NCI-H69 (cell line): ENCODE data around the gene ASB10.

Experiments
- DNase-seq: peaks from one replicate; lab custom pipeline; 2025; lab: John Stamatoyannopoulos, UW

ASB10 gene

DNA sequence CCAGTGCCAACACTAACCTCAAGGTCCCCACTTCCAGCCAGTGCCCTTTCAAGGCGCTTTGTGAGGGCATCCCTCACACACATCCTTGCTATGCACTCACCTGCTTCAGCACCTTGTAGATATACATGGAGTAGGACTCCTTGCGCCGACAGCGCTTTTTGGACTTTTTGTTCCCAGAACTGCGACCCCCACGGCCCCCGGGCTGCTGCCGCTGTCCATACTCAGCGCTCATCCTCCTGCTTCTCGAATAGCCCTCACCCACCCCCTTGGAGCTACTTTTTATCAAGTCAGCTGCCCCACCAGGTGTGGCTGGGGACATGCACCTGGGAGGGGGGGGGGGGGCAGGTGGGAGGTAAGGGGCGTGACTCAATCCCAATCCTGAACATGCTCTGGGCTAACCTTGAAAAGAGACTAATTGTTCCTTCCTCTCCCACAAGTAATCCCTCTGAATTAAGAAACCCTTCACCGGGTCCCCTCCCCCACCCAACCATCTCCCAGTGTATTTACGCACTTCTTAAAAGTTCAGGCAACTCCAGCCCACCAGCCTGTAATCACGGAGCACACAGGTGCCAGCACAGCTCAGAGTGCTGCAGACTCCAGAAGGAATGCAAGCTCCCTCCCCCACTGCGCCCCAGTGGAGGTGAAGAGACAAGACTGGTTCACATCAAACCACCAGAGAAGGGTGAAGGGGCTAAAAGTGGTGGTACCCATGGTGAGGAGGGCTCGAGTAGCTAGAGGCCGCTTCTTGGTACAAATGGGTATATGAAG, 23.2 kb upstream of the ASB10 start, which contains the start of gene H2BK1:
Gene H2BK1, minus strand, starts transcription at position 402 of the 768 bp plus-strand sequence. Its CDS starts 170 bp downstream, at position 232.
- DNase-seq = no peak

DNA sequence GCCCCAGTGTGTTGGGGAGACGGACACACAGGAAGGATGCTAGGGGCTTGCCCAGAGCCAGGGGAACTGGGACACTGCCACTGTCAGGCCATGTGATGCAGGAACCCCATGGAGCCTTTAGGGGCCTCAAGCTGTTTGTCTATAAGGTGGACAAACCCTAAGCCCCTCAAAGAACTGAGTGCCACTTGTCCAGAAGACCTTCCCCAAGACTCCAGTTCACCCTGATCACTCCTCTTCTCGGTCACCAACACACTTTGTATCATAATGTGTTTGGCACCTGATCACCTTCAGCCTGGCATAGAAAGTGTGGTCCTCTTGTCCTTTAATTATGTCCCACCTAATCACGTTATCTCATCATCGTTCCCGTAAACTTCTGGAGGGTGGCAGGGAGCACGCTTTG, 22.5 kb upstream of the ASB10 start:
- DNase-seq = no peak

DNA sequence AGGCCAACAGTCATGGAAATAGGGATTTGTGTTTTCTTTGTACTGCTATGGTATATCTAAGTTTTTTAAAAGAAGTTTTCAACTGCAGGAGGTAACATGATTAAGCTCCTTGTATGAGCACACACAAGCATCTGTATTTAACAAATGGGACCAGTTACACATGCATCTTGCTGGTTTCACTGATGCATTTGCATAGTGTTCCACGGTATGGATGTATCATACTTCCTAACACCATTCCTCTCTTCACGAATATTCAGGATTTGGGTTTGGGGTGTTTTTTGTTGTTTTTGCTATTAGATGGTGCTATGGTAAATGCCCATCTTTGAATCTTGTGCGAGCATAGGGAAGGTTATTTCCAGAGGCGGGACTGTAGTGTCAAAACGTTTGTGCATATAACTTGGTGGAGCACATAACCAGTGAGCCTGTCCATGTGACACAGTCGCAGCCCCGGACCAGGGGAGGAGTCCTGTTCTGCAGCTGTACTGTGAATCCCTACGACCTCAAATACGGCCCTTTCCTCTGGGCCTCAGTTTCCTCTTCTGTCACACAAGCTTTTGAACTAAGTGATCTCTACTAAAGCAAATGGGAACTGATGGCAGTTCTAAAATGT, 21.3 kb upstream of the ASB10 start:
- DNase-seq = no peak

DNA sequence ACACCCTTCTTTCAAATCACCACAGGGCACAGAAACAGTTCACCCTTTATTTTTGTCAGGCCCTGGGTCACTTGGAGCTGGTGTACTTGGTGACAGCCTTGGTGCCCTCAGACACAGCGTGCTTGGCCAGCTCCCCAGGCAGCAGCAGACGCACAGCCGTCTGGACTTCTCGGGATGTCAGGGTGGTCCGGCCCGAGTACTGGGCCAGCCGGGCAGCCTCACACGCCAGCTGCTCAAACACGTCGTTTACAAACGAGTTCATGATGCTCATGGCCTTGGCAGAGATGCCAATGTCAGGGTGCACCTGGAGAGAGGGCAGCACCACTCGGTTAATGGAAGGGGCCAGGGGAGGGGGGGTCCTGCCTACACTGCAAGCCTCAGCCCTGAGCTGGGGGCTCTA, 20.8 kb upstream of the ASB10 start:
- no peak for DNase-seq

DNA sequence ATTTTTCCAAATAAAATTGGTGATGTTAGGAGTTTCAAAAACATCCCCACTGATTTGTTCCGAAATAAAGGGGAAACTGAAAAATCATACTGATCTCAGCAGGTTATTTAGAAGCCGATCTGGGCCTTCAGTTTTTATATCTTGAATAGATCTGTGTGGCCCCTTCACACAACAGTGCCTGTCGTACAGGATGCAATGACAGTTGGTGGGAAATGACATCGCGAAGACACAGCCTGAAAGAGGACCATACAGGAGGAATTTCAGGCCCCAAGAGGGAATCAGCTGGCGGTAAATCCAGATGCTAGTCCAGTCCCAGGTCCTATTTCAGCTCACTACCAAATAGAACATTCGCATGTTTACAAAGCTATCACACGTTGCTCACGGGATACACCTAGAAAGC, 20.3 kb upstream of the ASB10 start:
- no peak for DNase-seq

DNA sequence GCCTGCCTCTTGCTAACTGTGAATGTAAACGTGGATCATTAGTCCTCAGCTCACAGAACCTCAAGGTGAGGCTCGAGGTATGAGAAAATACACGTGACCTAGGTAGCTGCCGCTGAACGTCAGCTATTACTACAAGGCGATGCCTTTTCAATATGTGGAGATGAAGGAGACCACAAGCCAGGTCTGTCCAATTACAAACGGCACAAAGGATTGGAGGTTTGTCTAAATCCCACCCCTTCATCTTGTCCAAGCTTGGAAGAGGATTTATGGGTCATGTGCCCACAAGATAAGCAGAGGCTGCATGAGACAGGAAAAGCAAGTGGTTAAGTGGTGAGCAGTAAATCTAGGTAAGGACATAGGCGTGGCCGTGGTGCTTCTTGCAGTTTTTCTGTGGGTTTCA, 19.9 kb upstream of the ASB10 start:
- DNase-seq = no peak

DNA sequence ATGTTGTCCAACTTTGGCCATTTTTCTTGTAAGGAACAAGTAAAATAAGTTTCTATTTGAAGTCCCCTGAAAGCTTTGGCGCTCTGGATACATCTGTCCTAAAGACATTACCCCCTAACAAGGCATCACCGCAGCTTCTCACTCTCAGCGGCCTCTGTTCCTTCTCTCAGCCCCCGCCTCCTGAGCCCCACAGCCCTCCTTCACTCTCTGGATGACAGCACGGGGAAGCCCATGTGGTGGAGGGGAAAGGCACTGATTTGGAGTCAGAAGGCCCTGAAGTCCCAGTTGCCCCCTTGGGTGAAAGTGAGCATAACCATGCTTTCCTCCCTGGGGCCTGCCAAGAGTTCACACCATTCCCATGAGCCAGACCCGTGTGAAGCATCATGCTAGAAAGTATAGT, 18.7 kb upstream of the ASB10 start:
- no peak for DNase-seq

DNA sequence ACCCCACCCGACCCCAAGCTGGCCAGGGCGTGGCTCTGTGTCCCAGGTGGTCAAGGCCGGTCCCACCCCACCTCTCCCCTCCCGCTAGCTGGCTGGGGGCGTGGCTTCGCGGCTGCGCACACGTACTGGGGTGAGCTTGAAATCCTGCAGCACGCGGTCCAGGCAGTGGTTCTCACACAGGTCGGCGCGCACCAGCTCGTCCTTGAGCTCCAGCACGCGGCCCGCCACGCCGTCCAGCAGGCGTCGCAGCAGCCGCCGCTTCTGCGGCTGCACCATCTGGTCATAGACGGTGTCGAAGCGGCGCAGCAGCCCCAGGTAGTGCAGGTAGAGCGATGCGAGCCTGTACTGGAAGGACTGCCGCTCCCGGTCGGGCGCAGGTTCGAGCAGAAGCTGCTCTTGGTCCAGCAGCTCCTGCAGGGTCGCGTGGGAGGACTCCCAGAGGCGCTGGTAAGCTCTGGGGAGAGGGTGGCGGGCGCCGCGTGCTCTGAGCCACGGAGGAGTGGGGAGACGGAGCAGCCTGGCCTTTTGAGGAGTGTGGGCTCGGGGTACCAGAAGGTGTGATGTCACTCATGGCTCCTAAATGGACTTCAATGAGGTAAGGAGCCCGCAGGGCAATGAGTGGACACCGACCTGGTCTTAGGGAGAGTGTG, 17.5 kb upstream of the ASB10 start:
- DNase-seq = peak; percentile 70

DNA sequence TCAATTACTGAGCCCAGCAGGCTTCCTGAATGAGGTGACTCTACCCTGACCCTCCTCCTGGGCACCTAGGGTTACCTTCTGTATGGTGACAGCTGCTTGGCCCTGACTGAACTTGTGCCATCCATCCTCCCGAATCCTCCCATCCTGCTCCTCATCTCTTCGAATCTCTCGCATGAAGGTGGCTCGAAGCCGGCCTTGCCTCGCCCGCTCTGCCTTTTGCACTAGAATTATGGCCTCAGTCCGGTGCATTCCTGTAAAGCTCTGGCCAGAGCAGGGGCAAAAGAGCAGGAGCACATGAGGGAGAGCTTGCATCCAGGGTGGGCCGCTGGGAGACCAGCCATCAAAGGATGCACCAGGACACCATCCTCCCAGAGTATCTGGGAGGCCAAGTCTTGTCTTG, 15.8 kb upstream of the ASB10 start:
- no peak for DNase-seq

DNA sequence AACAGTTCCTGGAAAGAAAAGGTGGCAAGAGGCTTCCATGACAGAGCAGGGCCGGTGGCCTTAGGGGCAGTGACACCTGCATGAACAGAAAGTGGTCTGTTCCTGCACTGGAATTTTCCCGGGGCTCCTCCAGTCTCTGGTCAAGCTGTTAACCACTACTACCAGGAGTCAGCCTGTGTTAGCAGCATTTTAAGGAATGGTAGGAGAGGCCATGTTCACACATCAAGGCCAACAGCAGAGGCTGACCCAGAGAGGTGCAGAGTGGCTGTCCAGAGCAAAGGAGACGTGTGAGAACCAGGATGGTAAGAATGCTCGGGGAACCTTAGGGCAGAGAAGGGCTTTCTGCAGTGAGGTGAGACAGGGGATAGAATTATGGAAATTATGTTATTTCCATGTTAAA, 14.7 kb upstream of the ASB10 start:
- no peak for DNase-seq

DNA sequence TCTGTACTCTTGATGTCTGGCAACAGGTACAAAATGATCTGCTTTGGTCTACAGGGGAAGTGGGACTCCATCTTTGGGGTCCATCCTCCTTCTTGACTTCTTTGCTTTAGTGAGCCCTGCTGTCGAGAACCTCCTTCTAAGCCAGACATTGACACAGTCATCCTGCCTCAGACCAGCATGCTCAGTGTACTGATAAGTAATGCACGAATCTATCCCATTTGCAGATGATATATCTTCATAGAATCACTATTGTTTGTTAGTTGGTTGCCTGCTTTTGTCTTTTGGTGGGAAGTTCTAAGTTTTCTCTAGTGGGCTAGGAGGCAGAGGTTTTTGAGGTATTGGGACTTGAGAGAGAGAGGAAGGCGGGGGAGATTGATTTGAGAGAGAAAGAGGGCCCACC, 14.3 kb upstream of the ASB10 start:
- DNase-seq = no peak

DNA sequence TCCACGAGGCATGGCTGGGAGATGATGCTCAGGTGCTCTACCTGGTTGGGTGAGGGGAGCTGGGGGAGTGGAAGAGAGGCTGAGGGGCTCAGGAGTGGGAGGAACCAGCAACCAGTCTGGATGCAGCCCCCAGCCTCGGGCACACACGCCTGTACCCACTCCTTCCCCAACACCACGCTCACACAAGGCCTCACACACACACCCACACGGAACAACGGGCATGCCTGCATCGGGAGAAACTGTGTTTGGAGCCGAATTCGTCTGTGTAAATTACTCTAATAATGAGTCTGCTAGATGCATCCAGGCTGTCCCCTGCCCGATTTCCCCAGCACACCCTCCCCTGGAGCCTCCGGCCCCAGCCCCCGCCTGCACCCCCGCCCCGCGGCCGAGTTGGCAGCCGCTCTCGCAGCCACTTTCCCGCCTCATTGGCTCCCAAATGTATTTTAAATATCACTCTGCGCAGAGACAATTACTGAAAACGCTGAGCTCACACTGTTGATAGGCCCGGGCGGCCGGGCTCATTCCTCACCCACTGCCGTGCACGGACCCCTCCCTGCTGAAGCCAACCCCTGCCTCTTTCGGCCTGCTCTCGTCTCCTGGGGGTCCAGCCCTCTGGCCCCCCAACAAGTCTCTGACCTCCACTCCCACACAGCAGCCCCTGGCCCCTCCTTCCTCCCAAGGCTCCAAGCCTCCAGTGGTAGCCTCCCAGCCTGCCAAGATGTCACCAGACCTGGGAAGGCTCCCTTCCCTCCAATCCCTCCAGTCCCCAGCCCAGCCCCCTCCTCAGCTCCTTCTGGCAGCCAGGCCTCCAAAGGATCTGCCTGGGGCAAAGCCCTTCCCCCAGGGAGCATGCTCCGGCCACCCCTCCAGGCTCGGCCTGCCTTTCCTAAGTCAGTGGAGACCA, 12.1 kb upstream of the ASB10 start:
- DNase-seq = peak; percentile 88

DNA sequence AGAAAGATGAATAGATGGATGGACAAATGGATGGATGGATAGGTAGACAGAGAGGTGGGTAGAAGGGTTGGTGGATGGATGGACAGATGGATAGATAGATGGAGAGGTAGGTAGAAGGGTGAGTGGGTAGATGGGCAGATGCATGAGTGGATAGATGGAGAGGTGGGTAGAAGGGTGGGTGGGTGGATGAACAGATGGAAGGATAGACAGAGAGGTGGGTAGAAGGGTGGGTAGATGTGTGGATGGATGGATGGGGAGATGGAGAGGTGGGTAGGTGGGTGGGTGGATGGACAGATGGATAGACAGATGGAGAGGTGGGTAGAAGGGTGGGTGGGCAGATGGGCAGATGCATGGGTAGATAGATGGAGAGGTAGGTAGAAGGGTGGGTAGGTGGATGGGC, 10.9 kb upstream of the ASB10 start:
- DNase-seq = no peak

DNA sequence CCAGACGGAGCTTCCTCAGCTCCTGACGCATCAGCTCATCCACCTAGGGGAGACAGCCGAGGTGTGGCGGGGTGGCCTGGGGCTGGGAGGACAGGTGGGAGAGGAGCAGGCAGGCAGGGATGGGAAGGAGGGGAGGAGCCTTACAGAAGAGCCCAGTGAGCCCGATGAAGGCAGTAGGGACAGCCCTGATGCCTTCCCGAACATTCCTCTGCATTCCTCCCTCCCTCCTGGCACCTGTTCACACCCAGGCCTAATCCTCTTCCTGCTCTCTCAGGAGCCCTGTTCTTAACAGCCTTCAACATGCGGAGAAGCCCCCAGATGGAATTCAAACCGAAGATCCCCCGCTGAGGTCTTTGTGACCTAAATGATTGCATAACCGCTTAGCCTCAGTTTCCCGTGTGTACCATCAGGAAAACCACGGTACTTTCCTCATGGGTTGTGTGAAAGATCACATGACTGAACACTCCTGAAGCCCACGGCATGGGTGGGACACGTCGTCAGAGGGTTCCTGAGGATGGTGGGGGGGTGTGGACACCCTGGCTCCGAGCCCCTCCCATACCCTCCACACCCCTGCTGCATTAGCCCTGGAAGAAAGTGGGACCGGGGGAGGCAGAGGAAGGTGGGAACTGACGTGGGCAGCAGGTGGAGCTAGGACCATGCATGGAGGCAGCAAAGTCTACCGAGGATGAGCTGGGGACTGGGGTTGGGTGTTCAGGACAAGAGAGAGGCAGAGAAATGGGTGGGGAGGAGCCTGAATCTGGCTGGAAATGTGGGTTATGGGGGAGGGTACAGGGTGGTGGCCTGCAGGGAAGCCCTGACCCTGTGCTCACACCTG, 8.8 kb upstream of the ASB10 start:
- no peak for DNase-seq

DNA sequence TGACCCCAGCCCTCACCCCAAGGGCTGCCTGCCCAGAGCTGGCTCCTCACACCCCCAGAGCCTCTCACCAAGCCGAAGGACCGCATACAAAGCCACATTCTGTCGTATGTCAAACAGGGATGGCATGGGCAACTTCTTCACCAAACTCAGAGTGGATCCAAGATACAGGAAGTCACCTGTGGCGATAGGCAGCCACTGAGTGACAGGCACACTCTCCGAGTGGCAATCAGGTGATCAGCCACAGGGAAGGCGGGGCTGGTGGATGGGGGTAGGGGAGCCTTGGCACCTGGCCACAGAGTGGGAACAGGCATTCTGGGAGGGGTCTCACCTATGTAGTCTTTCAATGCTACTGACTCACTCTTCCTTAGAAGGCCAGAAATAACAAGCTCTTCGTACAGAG, 7.1 kb upstream of the ASB10 start:
- no peak for DNase-seq

DNA sequence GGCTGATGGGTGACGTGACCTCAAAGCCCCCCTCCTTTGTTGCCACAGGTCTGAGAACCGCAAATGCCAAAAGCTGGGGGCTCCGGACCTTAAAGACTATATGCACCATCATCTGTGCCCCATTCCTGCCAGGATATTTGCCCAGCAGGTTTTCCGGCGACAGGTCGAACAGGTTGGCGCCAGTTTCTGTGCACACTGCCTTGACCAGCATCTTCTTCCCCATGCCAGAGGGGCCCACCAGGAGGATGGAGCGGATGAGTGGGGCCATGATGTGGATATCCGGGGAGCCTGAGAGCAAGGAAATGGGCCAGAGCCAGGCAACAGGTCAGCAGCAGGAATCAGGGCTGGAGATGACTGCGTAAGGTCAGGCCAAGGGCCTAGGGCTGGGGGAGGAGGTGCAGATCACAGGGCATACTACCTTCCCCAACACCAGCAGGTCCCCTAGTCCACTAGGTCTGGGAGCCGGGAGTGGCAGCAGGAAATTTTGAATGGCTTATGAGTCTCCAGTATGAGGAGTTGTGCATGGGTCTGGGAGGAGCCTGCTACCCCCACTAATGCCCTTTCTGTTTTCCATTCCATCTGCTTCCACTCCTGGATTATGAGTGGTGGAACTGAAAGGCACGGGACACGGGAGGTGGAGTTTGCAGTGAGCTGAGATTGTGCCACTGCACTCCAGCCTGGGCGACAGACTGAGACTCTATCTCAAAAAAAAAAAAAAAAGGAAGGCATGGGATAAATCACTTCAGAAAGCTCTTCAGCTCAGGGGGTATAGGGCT, 6.3 kb upstream of the ASB10 start:
- DNase-seq = no peak

DNA sequence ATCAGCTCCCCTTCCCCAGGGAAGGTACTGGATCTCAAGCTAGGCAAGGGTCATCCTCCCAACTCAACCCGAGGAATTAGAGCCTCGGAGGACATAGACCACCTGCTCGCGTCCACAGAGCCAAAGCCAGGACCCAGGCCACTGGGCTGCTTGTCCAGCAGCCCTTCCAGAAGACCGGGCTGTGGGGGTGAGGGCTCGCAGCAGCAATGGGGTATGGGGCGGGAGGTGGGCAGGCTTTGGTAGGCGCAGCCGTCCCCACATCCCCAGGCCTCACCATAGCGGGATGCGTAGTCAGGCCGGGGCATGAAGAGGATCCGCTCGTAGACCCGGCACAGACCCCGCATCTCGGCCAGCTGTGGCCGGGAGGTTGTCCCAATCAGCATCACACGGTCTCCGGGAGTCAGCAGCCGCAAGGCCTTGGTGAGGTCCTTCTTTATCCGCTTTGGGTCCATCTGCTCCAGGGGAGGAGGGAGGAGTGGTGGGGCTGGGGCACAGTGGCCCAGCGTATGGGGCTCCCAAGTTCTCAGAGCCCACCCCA, 5.0 kb upstream of the ASB10 start:
- no peak for DNase-seq

DNA sequence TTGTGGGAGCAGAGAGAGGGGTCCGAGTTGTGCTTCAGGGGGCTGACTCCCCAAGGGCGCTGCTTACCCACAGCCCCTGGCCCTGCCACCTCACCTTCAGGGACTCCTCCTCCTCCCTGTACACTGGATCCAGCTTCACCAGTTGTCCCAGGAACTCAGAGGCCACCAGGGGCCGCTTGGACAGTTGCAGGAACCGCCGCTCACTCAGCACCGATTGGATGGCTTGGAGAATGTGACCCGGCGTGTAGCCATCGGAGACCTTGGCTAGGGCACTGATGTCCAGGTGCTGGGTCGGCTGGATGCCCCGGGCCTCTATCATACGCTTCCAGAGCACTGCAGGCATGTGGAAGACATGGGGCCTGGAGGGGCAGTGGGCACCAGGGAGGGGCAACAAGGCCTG, 4.5 kb upstream of the ASB10 start:
- no peak for DNase-seq

DNA sequence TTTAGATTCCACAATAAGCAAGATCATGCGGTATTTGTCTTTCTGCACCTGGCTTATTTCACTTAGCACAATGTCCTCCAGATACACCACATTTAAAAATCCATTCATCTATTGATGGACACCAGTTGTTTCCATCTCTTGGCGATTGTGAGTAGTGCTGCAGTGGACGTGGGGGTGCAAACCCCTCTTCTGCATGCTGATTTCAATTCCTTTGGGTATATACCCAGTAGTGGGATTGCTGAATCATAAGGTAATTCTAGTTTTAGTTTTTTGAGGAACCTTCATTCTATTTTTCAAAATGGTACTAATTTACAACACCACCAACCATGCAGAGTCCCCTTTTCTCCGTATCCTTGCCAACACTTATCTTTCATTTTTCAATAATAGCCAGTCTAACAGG, 2.0 kb upstream of the ASB10 start:
- no peak for DNase-seq

DNA sequence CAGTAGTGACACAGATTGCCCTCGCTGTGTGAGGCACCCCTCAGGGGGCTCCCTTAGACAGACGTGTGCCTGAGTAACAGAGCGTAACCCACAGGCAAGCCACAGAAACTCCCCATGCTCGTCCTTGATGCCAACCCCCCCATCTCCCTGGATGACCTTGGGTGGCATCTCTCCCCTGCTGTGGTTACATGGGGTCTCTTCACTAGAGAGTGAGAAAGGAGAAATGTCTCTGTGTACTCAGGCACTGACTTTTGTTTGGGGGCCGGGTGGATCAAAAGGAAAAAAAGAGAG, 1.1 kb upstream of the ASB10 start:
- no peak for DNase-seq
